Muscle layer of colon (tissue), 2 donors: ENCODE data around the gene SEC23IP.

ENCODE experiments used
- H3K27ac ChIP-seq: one replicate; pipeline ENCODE4 v1.7.0; 2013; ENCODE audit warnings: low read depth, mild to moderate bottlenecking, low read length, moderate library complexity
- H3K27me3 ChIP-seq, 2 donors: one replicate each; pipeline ENCODE4 v1.7.0; 2013; ENCODE audit warnings: low read length in 2 of 2, mild to moderate bottlenecking in 2 of 2; ENCODE audit not compliant: insufficient read depth in 2 of 2, control insufficient read depth in 1 of 2
- H3K36me3 ChIP-seq: one replicate; pipeline ENCODE4 v1.7.0; 2013; ENCODE audit warnings: mild to moderate bottlenecking, low read length; ENCODE audit not compliant: insufficient read depth
- H3K4me1 ChIP-seq: one replicate; pipeline ENCODE4 v1.7.0; 2013; ENCODE audit warnings: mild to moderate bottlenecking, low read length; ENCODE audit not compliant: insufficient read depth
- H3K4me3 ChIP-seq, 2 donors: one replicate each; pipeline ENCODE4 v1.7.0; 2013; ENCODE audit warnings: low read length in 2 of 2, low read depth in 1 of 2, mild to moderate bottlenecking in 1 of 2, moderate library complexity in 1 of 2
- H3K9ac ChIP-seq: one replicate; pipeline ENCODE4 v1.7.0; 2013; ENCODE audit warnings: low read length
- H3K9me3 ChIP-seq: one replicate; pipeline ENCODE4 v1.7.0; 2013; ENCODE audit warnings: mild to moderate bottlenecking, low read length
- donor health status: abdominal sarcoma.
- donor health status: Adenocarcinoma of cecum.

SEC23IP gene

GRCh38 chr10:119989966-119990365, 97.4 kb downstream of the SEC23IP start:
- H3K9ac ChIP-seq: no peak overlapping the region
- H3K4me3 ChIP-seq: no peak overlapping the region
- H3K4me1 ChIP-seq: no peaks in the 10 kb centered on the region
- no peaks in the 10 kb centered on the region for H3K36me3 ChIP-seq
- H3K27me3 ChIP-seq: no peaks in the 10 kb centered on the region
- no peak overlapping the region for H3K27ac ChIP-seq
- no peaks in the 10 kb centered on the region for H3K9me3 ChIP-seq

DNA sequence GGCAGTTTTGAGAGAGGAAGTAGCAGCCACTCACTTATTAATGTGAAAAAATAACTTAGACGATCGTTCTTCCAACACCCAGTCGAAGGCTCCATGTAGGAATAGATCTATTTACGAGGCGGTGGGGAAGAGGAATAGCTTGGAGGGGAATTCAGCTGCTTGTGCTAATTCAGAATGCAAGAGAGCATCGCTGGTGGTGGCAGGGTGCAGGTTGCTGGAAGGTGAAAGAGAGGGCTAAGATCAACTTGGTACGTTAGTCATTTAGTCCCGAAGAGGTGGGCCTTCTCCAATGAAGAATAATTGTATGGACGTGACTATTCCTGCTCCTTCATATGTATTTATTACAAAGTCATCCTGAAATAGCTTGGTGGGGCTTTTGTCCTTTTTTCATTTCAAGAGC, 98.5 kb downstream of the SEC23IP start:
- no peak overlapping the region for H3K27ac ChIP-seq
- H3K4me3 ChIP-seq: no peak overlapping the region
- no peaks in the 10 kb centered on the region for H3K9me3 ChIP-seq
- no peaks in the 10 kb centered on the region for H3K36me3 ChIP-seq
- no peaks in the 10 kb centered on the region for H3K4me1 ChIP-seq
- H3K27me3 ChIP-seq: no peaks in the 10 kb centered on the region
- no peak overlapping the region for H3K9ac ChIP-seq

DNA sequence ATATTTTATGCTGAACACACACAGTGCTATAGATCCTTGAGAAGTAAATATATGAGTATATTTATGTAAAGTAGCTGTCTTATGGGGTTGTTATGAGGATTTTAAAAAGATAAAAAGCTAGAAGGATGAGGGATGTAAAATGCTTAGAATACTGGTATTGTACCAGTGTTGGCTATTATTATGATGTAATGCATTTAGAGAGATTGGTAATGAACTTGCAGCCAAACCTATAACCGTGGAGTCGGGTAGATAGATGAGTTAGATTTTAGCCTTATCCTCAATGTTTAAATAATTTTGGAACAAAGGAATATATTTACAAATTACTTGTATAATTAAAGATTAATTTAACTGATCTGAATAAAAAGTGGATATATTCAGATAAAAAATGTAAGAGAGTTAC, 99.3 kb downstream of the SEC23IP start:
- no peaks in the 10 kb centered on the region for H3K36me3 ChIP-seq
- no peaks in the 10 kb centered on the region for H3K9me3 ChIP-seq

More for the DNA sequence above, 99.3 kb downstream of the SEC23IP start:
- Histone ChIP-seq H3K4me3 (no peak overlapping the region), H3K4me1 (no peaks in the 10 kb centered on the region), H3K27me3 (no peaks in the 10 kb centered on the region), H3K27ac (no peak overlapping the region), H3K9ac (no peak overlapping the region)
